Suprapubic skin (tissue), 4 donors: ENCODE results near the gene LSM6. TPM values are rescaled to one million over a fixed set of nuclear protein-coding genes. Genes with fewer than 3 reads are reported as not detected.

Experiments
- DNase-seq, 2 donors: peaks; one replicate each; pipeline ENCODE4 v3.0.0-alpha.2; 2019; ENCODE audit warnings: low spot score in 2 of 2
- H3K27ac ChIP-seq: fragments of 200-600 bp; sonication (generic); one replicate; pipeline ENCODE4 v1.5.1; 2019
- H3K27me3 ChIP-seq: fragments of 200-600 bp; sonication (generic); one replicate; pipeline ENCODE4 v1.5.1; 2019
- H3K36me3 ChIP-seq: fragments of 200-600 bp; sonication (generic); one replicate; pipeline ENCODE4 v1.5.1; 2019
- H3K4me1 ChIP-seq: fragments of 200-600 bp; sonication (generic); one replicate; pipeline ENCODE4 v1.5.1; 2019
- H3K4me3 ChIP-seq: fragments of 200-600 bp; sonication (generic); one replicate; pipeline ENCODE4 v1.5.1; 2019; ENCODE audit warnings: mild to moderate bottlenecking
- H3K9me3 ChIP-seq: fragments of 200-600 bp; sonication (generic); one replicate; pipeline ENCODE4 v1.5.1; 2019
- EP300 ChIP-seq: sonication (generic); formaldehyde crosslinking; IDR thresholded peaks from one replicate; pipeline ENCODE4 v1.6.1; 2017; ENCODE audit warnings: antibody characterized with exemption
- POLR2A ChIP-seq, 2 donors: fragments of 450-650 bp; IDR thresholded peaks; one replicate each; pipeline ENCODE4 v1.6.1; 2017; ENCODE audit warnings: antibody characterized with exemption in 2 of 2, mild to moderate bottlenecking in 2 of 2, moderate library complexity in 2 of 2
- POLR2AphosphoS5 ChIP-seq, 3 donors: sonication (generic); formaldehyde crosslinking; IDR thresholded peaks; one replicate each; pipeline ENCODE4 v1.6.1; 2017; ENCODE audit warnings: antibody characterized with exemption in 3 of 3
- WGBS: methylation state at CpG from one replicate; pipeline ENCODE4 v1.1.5; 2018; 5-methylcytosine and 5-hydroxymethylcytosine counted together
- total RNA-seq, 4 donors: library from RNA; depleted of rRNA; stranded (reverse); fragments of >200 nt; gene quantifications; one replicate each; pipeline ENCODE4 v1.1.0, GENCODE V29; 2016
- TF ChIP-seq, protein P1 (sequence below), 2 donors: fragments of 200-600 bp in 1 of 2; fragments of 450-650 bp in 1 of 2; sonication (generic) in 1 of 2; IDR thresholded peaks; one replicate each; pipeline ENCODE4 v1.5.1; 2016 to 2019; ENCODE audit warnings: antibody characterized with exemption in 2 of 2, mild to moderate bottlenecking in 1 of 2, moderate library complexity in 1 of 2

Gene LSM6
- total RNA-seq, 4 donors from 2014 or later = 14.7 to 30.2 (median 25.2) TPM

DNA sequence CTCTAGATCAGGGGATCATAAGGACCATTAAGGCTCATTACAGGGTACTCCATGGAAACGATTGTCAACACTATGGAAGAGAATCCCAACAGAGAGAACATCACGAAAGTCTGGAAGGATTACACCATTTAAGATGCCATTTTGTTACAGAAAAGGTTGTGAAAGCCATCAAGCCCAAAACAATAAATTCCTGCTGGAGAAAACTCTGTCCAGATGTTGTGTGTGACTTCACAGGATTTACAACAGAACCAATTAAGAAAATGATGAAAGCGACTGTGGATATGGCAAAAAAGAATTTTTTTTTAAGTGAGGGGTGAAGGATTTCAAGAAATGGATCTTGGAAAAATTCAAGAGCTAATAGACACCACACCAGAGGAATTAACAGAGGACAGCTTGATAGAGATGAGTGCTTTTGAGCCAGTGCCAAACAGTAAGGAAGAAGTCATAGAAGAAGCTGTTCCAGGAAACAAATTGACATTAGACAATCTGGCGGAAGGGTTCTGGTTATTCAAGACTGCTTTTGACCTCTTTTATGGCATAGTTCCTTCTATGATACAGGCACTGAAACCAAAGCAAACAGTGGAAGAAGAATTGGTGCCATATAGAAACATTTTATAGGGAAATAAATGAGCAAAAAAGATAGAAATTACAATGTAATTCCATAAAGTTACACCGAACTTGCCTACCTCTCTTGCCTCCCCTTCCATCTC is 17.3 kb upstream of the LSM6 start:
- no peak overlapping the region for H3K27ac ChIP-seq
- H3K4me3 ChIP-seq = no peak overlapping the region
- WGBS = 80% methylated on average over 5 of the region's 5 CpGs
- no peaks in the 10 kb centered on the region for H3K27me3 ChIP-seq
- H3K36me3 ChIP-seq = no peaks in the 10 kb centered on the region
- TF ChIP-seq EP300 = no peak
- peaks cover 19% of the 10 kb centered on the region for H3K9me3 ChIP-seq
- peaks cover 3% of the 10 kb centered on the region for H3K4me1 ChIP-seq
- DNase-seq = no peak

DNA sequence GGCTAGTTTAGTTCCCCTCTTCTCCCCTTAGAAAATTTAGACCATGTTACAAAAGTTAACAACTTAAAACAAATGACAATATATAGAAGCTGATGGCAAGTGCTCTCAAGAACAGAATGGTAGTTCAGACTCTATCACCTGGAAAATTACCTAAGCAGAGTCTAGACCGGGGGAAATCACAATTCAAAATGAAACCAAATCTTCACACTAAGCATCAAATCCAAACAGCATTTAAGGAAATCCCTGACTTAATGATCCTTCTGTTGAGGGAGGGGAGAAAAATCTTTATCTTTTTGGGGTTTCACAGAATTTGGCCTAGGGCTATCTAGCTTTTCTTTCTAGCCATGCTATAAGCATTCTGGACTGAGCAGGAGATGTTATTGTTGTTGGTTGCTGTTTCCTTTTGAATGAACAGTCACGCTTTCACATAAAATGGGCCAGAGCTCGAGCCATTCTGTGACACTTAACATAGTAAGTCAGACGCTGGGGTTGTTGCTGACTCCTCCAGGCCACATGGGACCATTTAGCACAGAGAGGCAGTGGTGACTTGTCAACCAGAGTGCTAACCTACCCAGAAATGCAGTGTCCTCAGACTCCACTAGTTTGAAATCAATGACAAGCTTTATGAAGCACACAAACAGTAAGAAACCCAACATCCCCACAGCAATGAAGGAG is 16.0 kb upstream of the LSM6 start:
- 86% methylated on average over 4 of the region's 4 CpGs for WGBS
- no peak for DNase-seq
- TF ChIP-seq EP300 (no peak), POLR2A (IDR thresholded peaks at IDR 0.05) (no peak), POLR2AphosphoS5 (IDR thresholded peaks at IDR 0.05) (no peak)
- TF ChIP-seq, protein P1, sequence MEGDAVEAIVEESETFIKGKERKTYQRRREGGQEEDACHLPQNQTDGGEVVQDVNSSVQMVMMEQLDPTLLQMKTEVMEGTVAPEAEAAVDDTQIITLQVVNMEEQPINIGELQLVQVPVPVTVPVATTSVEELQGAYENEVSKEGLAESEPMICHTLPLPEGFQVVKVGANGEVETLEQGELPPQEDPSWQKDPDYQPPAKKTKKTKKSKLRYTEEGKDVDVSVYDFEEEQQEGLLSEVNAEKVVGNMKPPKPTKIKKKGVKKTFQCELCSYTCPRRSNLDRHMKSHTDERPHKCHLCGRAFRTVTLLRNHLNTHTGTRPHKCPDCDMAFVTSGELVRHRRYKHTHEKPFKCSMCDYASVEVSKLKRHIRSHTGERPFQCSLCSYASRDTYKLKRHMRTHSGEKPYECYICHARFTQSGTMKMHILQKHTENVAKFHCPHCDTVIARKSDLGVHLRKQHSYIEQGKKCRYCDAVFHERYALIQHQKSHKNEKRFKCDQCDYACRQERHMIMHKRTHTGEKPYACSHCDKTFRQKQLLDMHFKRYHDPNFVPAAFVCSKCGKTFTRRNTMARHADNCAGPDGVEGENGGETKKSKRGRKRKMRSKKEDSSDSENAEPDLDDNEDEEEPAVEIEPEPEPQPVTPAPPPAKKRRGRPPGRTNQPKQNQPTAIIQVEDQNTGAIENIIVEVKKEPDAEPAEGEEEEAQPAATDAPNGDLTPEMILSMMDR (IDR thresholded peaks at IDR 0.05) = no peak
- Histone ChIP-seq H3K27me3 (no peaks in the 10 kb centered on the region), H3K36me3 (no peaks in the 10 kb centered on the region), H3K4me1 (peaks cover under 1% of the 10 kb centered on the region), H3K27ac (no peak overlapping the region), H3K9me3 (peaks cover 19% of the 10 kb centered on the region), H3K4me3 (no peak overlapping the region)

DNA sequence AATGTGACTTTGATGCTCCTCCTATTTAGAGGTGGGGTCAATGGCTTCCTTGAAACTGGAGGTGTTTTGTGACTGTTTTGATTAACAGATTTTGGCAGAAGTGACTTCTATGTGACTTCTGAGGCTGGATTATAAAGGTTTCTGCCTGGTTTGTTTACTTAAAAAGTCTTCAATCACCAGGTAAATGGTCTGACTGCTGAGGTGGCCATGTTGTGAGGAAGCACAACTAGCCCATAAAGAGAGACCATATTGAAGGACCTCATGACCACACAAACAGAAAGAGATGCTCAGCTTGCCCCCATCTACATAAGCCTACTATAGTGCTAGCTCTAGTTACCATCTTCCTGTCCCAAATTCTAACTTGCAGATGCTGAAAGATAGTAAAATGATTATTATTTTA is 14.3 kb upstream of the LSM6 start:
- H3K4me3 ChIP-seq = no peak overlapping the region
- H3K9me3 ChIP-seq = peaks cover 19% of the 10 kb centered on the region
- no peaks in the 10 kb centered on the region for H3K36me3 ChIP-seq
- H3K27me3 ChIP-seq = no peaks in the 10 kb centered on the region
- no peak for DNase-seq
- no peak for TF ChIP-seq POLR2A (IDR thresholded peaks at IDR 0.05)
- TF ChIP-seq, protein P1 (IDR thresholded peaks at IDR 0.05) = no peak
- no peak for TF ChIP-seq EP300
- no peak for TF ChIP-seq POLR2AphosphoS5 (IDR thresholded peaks at IDR 0.05)
- no peaks in the 10 kb centered on the region for H3K4me1 ChIP-seq
- H3K27ac ChIP-seq = no peak overlapping the region

DNA sequence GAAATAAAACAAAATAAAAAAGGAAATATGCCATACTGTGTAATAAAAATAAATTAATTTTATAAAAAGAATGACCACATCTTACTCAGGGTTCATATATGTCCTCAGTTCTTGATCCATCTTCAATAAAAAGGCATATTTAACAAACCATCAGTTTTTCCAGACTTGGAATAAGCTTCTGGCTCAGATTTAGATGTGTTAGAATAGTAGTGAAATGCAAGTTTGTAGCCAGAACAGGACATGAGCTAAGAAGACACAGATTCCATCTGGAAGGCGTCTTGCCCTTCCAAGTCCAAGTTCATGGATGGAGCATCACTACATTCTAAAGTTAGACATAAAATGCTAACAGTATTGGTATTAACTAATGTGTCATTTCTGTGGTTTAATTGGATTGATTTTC is 10.3 kb upstream of the LSM6 start:
- Histone ChIP-seq H3K36me3 (no peaks in the 10 kb centered on the region), H3K4me3 (no peak overlapping the region), H3K4me1 (no peaks in the 10 kb centered on the region), H3K27ac (no peak overlapping the region), H3K27me3 (no peaks in the 10 kb centered on the region), H3K9me3 (peaks cover 10% of the 10 kb centered on the region)
- no peak for DNase-seq
- TF ChIP-seq POLR2A (IDR thresholded peaks at IDR 0.05) = no peak
- TF ChIP-seq EP300 = no peak
- TF ChIP-seq POLR2AphosphoS5 (IDR thresholded peaks at IDR 0.05) = no peak
- TF ChIP-seq, protein P1 (IDR thresholded peaks at IDR 0.05) = no peak
- WGBS = 69% methylated on average over 1 of the region's 1 CpG

DNA sequence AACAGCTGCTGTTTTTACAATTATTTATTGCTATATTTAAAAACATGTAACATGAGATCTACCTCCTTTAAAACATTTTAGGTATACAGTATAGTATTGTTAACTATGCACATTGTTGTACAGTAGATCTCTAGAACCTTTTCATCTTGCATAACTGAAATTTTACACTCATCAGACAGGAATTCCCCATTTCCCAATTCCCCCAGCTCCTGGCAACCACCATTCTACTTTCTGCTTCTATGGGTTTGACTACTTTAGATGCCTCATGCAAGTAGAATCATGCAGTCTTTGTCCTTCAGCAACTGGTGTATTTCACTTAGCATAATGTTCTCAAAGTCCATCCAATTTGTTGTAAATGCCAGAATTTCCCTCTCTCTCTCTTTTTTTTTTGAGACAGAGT is 9.7 kb upstream of the LSM6 start:
- Histone ChIP-seq H3K4me3 (no peak overlapping the region), H3K9me3 (peaks cover 10% of the 10 kb centered on the region), H3K36me3 (no peaks in the 10 kb centered on the region), H3K4me1 (no peaks in the 10 kb centered on the region), H3K27me3 (no peaks in the 10 kb centered on the region), H3K27ac (no peak overlapping the region)
- DNase-seq = no peak
- TF ChIP-seq EP300 = no peak

GRCh38 chr4:146170149-146170548 is 5.4 kb upstream of the LSM6 start:
- H3K27me3 ChIP-seq = no peaks in the 10 kb centered on the region
- WGBS = 77% methylated on average over 3 of the region's 3 CpGs
- H3K4me1 ChIP-seq = no peaks in the 10 kb centered on the region

More at GRCh38 chr4:146170149-146170548, 5.4 kb upstream of the LSM6 start:
- DNase-seq = no peak
- Histone ChIP-seq H3K27ac (no peak overlapping the region), H3K4me3 (no peak overlapping the region), H3K9me3 (no peaks in the 10 kb centered on the region), H3K36me3 (no peaks in the 10 kb centered on the region)
- TF ChIP-seq EP300 (no peak), POLR2A (IDR thresholded peaks at IDR 0.05) (no peak), POLR2AphosphoS5 (IDR thresholded peaks at IDR 0.05) (no peak)
- TF ChIP-seq, protein P1 (IDR thresholded peaks at IDR 0.05) = no peak
